Esophagus squamous epithelium (tissue), 5 donors: Measurements from ENCODE around the gene HTR3B. TPM values are rescaled to one million over a fixed set of nuclear protein-coding genes. Genes with fewer than 3 reads are reported as not detected.
"Not testable (repeated sequence)": the region's sequence is repeated elsewhere in the genome, so short reads cannot be mapped to it uniquely, and the experiment has no call there.

ENCODE experiments used
- DNase-seq: peaks from one replicate; lab custom pipeline; 2025; lab: John Stamatoyannopoulos, UW
- H3K27ac ChIP-seq, 4 donors: fragments of 200-600 bp; sonication (generic); one replicate each; pipeline ENCODE4 v1.5.1; 2016 to 2019; ENCODE audit warnings: mild to moderate bottlenecking in 1 of 4
- H3K27me3 ChIP-seq, 4 donors: fragments of 200-600 bp; sonication (generic); 1 replicate in 3 of 4; 2 replicates in 1 of 4; pipeline versions ENCODE4 v1.5.1 to v1.6.0; 2017 to 2021; ENCODE audit warnings: antibody characterized with exemption in 1 of 4
- H3K36me3 ChIP-seq, 3 donors: fragments of 200-600 bp; sonication (generic); one replicate each; pipeline ENCODE4 v1.5.1; 2016 to 2019
- H3K4me1 ChIP-seq, 3 donors: fragments of 200-600 bp; sonication (generic); one replicate each; pipeline ENCODE4 v1.5.1; 2017 to 2019
- H3K4me3 ChIP-seq, 4 donors: fragments of 200-600 bp; sonication (generic); 1 replicate in 3 of 4; 2 replicates in 1 of 4; pipeline ENCODE4 v1.5.1; 2016 to 2019; ENCODE audit warnings: mild to moderate bottlenecking in 2 of 4, moderate library complexity in 1 of 4
- H3K9me3 ChIP-seq, 3 donors: fragments of 200-600 bp; sonication (generic); one replicate each; pipeline ENCODE4 v1.5.1; 2016 to 2019
- CTCF ChIP-seq, 6 experiments: fragments of 450-650 bp in 4 of 6; fragments of 200-600 bp in 2 of 6; sonication (generic) in 2 of 6; IDR thresholded peaks; one replicate each; pipeline ENCODE4 v1.5.1; 2016 to 2019; ENCODE audit warnings: antibody characterized with exemption in 6 of 6, mild to moderate bottlenecking in 4 of 6, moderate library complexity in 4 of 6
- POLR2A ChIP-seq, 4 donors: fragments of 450-650 bp; IDR thresholded peaks; one replicate each; pipeline ENCODE4 v1.6.1; 2017; ENCODE audit warnings: antibody characterized with exemption in 4 of 4, mild to moderate bottlenecking in 4 of 4, moderate library complexity in 3 of 4
- WGBS, 2 donors: methylation state at CpG; one replicate each; pipeline ENCODE4 v1.1.5; 2018; 5-methylcytosine and 5-hydroxymethylcytosine counted together
- intact Hi-C: fragments of 100-400 bp; cut with DNase I; formaldehyde crosslinking; loops from one replicate; pipeline ENCODE4 v1.15.0; 2022
- total RNA-seq, 4 donors: library from RNA; depleted of rRNA; stranded (reverse); fragments of >200 nt; gene quantifications; one replicate each; pipeline ENCODE4 v1.1.0, GENCODE V29; 2016
- donor health status: DM: yes; HTN: yes; CAD: no.

The HTR3B gene
- total RNA-seq, 4 donors from 2014 or later = 0.15 to 0.64 (median 0.19) TPM; not detected in 1

- TF ChIP-seq CTCF (IDR thresholded peaks at IDR 0.05) (no peak), POLR2A (IDR thresholded peaks at IDR 0.05) (no peak)
- H3K9me3 ChIP-seq = no peaks in the 10 kb centered on the region
- DNase-seq = no peak
- no peaks in the 10 kb centered on the region for H3K36me3 ChIP-seq
- no peak overlapping the region for H3K27ac ChIP-seq
- intact Hi-C loops = no loop called here
- WGBS, 2 donors = 28 to 29% methylated on average over 1 of the region's 1 CpG
- peaks cover 0 to 33% (median 0%) of the 10 kb centered on the region in 4 donors for H3K27me3 ChIP-seq
- no peaks in the 10 kb centered on the region for H3K4me1 ChIP-seq
- H3K4me3 ChIP-seq = no peak overlapping the region
These were observed 2.6 kb downstream of the HTR3B start for GRCh38 chr11:113907152-113907551.

- intact Hi-C loops = no loop called here
- H3K27ac ChIP-seq = no peak overlapping the region
- TF ChIP-seq CTCF (IDR thresholded peaks at IDR 0.05) = no peak
- no peak for TF ChIP-seq POLR2A (IDR thresholded peaks at IDR 0.05)
- no peak overlapping the region for H3K4me3 ChIP-seq
- H3K27me3 ChIP-seq = peaks cover 0 to 33% (median 0%) of the 10 kb centered on the region in 4 donors
- no peaks in the 10 kb centered on the region for H3K9me3 ChIP-seq
- WGBS, 2 donors = 62 to 64% methylated on average over 7 to 8 of the region's 8 CpGs
- no peaks in the 10 kb centered on the region for H3K36me3 ChIP-seq
- no peaks in the 10 kb centered on the region for H3K4me1 ChIP-seq
- no peak for DNase-seq
These were observed 3.1 kb downstream of the HTR3B start for GRCh38 chr11:113907681-113908080.

GRCh38 chr11:113908098-113908497, 3.5 kb downstream of the HTR3B start:
- WGBS, 2 donors = 72 to 74% methylated on average over 9 of the region's 9 CpGs
- intact Hi-C loops = no loop called here
- H3K27ac ChIP-seq = no peak overlapping the region
- no peaks in the 10 kb centered on the region for H3K4me1 ChIP-seq
- H3K4me3 ChIP-seq = no peak overlapping the region
- H3K36me3 ChIP-seq = no peaks in the 10 kb centered on the region
- no peak for TF ChIP-seq POLR2A (IDR thresholded peaks at IDR 0.05)
- H3K9me3 ChIP-seq = no peaks in the 10 kb centered on the region
- H3K27me3 ChIP-seq = peaks cover 0 to 33% (median 0%) of the 10 kb centered on the region in 4 donors
- no peak for DNase-seq

- H3K4me3 ChIP-seq, H3K9me3 ChIP-seq, H3K36me3 ChIP-seq, H3K27ac ChIP-seq, H3K4me1 ChIP-seq, intact Hi-C loops, DNase-seq: not testable (repeated sequence)
- 83 to 90% methylated on average over 5 to 9 of the region's 9 CpGs for WGBS, 2 donors
- H3K27me3 ChIP-seq = peaks cover 0 to 36% (median 0%) of the 10 kb centered on the region in 4 donors
These were observed 6.9 kb downstream of the HTR3B start for GRCh38 chr11:113911491-113911890.

GRCh38 chr11:113923572-113923971, 19.0 kb downstream of the HTR3B start:
- H3K36me3 ChIP-seq = no peaks in the 10 kb centered on the region
- no peak for TF ChIP-seq POLR2A (IDR thresholded peaks at IDR 0.05)
- TF ChIP-seq CTCF (IDR thresholded peaks at IDR 0.05) = no peak
- no peak for DNase-seq
- WGBS, 2 donors = 73 to 74% methylated on average over 2 of the region's 2 CpGs
- no peak overlapping the region for H3K4me3 ChIP-seq
- H3K4me1 ChIP-seq = peaks cover 0 to 8% (median 0%) of the 10 kb centered on the region in 3 donors
- H3K9me3 ChIP-seq = no peaks in the 10 kb centered on the region
- H3K27me3 ChIP-seq = peaks cover 0 to 16% (median 0%) of the 10 kb centered on the region in 4 donors
- intact Hi-C loops = no loop called here
- H3K27ac ChIP-seq = no peak overlapping the region

GRCh38 chr11:113926273-113927197, 21.9 kb downstream of the HTR3B start:
- intact Hi-C loops = no loop called here
- H3K4me1 ChIP-seq = peaks cover 0 to 8% (median 0%) of the 10 kb centered on the region in 3 donors
- H3K4me3 ChIP-seq = no peak overlapping the region
- 44 to 47% methylated on average over 10 of the region's 12 CpGs for WGBS, 2 donors
- TF ChIP-seq CTCF (IDR thresholded peaks at IDR 0.05) (no peak), POLR2A (IDR thresholded peaks at IDR 0.05) (no peak)
- H3K27me3 ChIP-seq = peaks cover 0 to 14% (median 0%) of the 10 kb centered on the region in 4 donors
- no peaks in the 10 kb centered on the region for H3K36me3 ChIP-seq
- no peak for DNase-seq
- no peaks in the 10 kb centered on the region for H3K9me3 ChIP-seq
- no peak overlapping the region for H3K27ac ChIP-seq
